Kidney (tissue), 14 donors: ENCODE results near the gene EIF3A. TPM values are rescaled to one million over a fixed set of nuclear protein-coding genes. Genes with fewer than 3 reads are reported as not detected.
A peak's percentile ranks its signal among the peaks of the same experiment; 100 is the strongest.

Experiments
- DNase-seq, 5 donors: peaks; one replicate each; pipeline ENCODE4 v3.0.0-alpha.2; 2013 to 2020
- FAIRE-seq: peaks from 2 replicates; lab custom pipeline; 2012; peaks lifted over from hg19 to GRCh38; lab: Jason Lieb, UNC
- H3K27ac ChIP-seq, 2 donors: one replicate each; pipeline ENCODE4 v1.7.0; 2013; ENCODE audit warnings: low read depth in 2 of 2, low read length in 2 of 2, inconsistent platforms in 1 of 2
- H3K27me3 ChIP-seq: one replicate; pipeline ENCODE4 v1.7.1; 2013; ENCODE audit warnings: low read length, inconsistent platforms; ENCODE audit not compliant: control insufficient read depth, insufficient read depth
- H3K36me3 ChIP-seq, 3 donors: one replicate each; pipeline versions ENCODE4 v1.7.0 to v1.7.1; 2013; ENCODE audit warnings: low read length in 3 of 3, control low read depth in 1 of 3, inconsistent platforms in 1 of 3; ENCODE audit not compliant: insufficient read depth in 3 of 3, control insufficient read depth in 2 of 3
- H3K4me1 ChIP-seq, 3 donors: one replicate each; pipeline versions ENCODE4 v1.7.0 to v1.7.1; 2013; ENCODE audit warnings: low read length in 3 of 3, inconsistent platforms in 1 of 3, low read depth in 1 of 3; ENCODE audit not compliant: control insufficient read depth in 2 of 3, insufficient read depth in 2 of 3
- H3K4me3 ChIP-seq, 3 donors: one replicate each; pipeline versions ENCODE4 v1.7.0 to v1.8.1; 2013; ENCODE audit warnings: low read length in 3 of 3, control low read depth in 1 of 3, inconsistent platforms in 1 of 3
- H3K9ac ChIP-seq, 3 donors: one replicate each; pipeline versions ENCODE4 v1.7.0 to v1.7.1; 2013; ENCODE audit warnings: low read length in 3 of 3, control low read depth in 1 of 3, inconsistent platforms in 1 of 3
- H3K9me3 ChIP-seq, 3 donors: one replicate each; pipeline versions ENCODE4 v1.7.0 to v1.7.1; 2013; ENCODE audit warnings: low read length in 3 of 3, control low read depth in 1 of 3, inconsistent platforms in 1 of 3; ENCODE audit not compliant: control insufficient read depth in 2 of 3, insufficient read depth in 1 of 3
- CTCF ChIP-seq: IDR thresholded peaks from 3 replicates; pipeline ENCODE4 v1.5.1; 2012; ENCODE audit warnings: mild to moderate bottlenecking, moderate library complexity, borderline replicate concordance; ENCODE audit not compliant: insufficient read depth; ENCODE audit errors: extremely low read depth
- intact Hi-C: fragments of 100-400 bp; cut with DNase I; formaldehyde crosslinking; loops from one replicate; pipeline ENCODE4 v1.11.1; 2022
- polyA plus RNA-seq: library from polyadenylated mRNA; stranded (reverse); fragments of 350-450 nt; fragmentation: Illumina TruSeq; extraction: RNeasy Lipid Tissue Mini Kit (QIAGEN cat#74804); gene quantifications from one replicate; pipeline ENCODE4 v1.2.3, GENCODE V29; 2014; ENCODE audit warnings: low read depth, low replicate concordance; ENCODE audit not compliant: insufficient read depth
- total RNA-seq: library from RNA; stranded (reverse); fragmentation: NEBNext Ultra II Directional; extraction: Animal tissue kit (Norgen Biotek cat#: 25700); gene quantifications from one replicate; pipeline ENCODE4 v1.2.1, GENCODE V29; 2021
- donor health status: control.
- donor health status: control.
- donor health status: control.
- donor health status: control.
- donor health status: control.
- donor health status: DM: yes; HTN: yes; CAD: no.
- donor health status: Normal renal cell carcinoma (clear cell type).

EIF3A gene
- total and polyA plus RNA-seq, 2 donors from 2014 or later, result 24.9 to 95.6 TPM

DNA sequence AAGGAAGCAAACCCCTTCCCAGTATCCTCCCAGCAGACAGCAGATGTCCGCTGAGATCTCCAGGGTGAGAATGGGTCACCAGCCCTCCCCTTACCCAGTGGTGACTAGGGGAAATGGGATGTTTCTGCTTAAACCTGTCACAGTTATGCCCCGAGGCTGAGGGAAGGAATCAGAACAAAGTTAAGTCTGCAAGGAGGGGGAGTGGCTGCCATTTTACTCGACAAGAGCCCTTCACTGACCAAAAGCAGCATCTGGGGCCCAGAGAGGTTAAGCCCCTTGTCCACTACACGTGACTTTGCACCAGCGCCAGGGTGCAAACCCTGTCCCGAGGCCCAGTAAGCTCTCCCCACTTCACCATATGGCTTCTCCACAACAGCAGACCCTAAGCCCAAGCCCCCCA, 55.7 kb downstream of the EIF3A start:
- FAIRE-seq (no peak), DNase-seq (no peak)
- TF ChIP-seq CTCF, result no peak
- Histone ChIP-seq H3K27me3 (no peaks in the 10 kb centered on the region), H3K4me1 (peaks cover 0 to 4% (median 0%) of the 10 kb centered on the region in 3 donors), H3K4me3 (no peak overlapping the region), H3K9ac (no peak overlapping the region), H3K9me3 (no peaks in the 10 kb centered on the region), H3K36me3 (no peaks in the 10 kb centered on the region), H3K27ac (no peak overlapping the region)
- intact Hi-C loops, result no loop called here

GRCh38 chr10:119023553-119023868, 57.1 kb downstream of the EIF3A start:
- Histone ChIP-seq H3K27ac (no peak overlapping the region), H3K4me1 (no peaks in the 10 kb centered on the region), H3K36me3 (no peaks in the 10 kb centered on the region), H3K4me3 (no peak overlapping the region), H3K27me3 (no peaks in the 10 kb centered on the region), H3K9ac (no peak overlapping the region), H3K9me3 (peaks cover 0 to 3% (median 0%) of the 10 kb centered on the region in 3 donors)
- intact Hi-C loops, result no loop called here
- DNase-seq, result no peak
- no peak for FAIRE-seq
- TF ChIP-seq CTCF, result no peak

DNA sequence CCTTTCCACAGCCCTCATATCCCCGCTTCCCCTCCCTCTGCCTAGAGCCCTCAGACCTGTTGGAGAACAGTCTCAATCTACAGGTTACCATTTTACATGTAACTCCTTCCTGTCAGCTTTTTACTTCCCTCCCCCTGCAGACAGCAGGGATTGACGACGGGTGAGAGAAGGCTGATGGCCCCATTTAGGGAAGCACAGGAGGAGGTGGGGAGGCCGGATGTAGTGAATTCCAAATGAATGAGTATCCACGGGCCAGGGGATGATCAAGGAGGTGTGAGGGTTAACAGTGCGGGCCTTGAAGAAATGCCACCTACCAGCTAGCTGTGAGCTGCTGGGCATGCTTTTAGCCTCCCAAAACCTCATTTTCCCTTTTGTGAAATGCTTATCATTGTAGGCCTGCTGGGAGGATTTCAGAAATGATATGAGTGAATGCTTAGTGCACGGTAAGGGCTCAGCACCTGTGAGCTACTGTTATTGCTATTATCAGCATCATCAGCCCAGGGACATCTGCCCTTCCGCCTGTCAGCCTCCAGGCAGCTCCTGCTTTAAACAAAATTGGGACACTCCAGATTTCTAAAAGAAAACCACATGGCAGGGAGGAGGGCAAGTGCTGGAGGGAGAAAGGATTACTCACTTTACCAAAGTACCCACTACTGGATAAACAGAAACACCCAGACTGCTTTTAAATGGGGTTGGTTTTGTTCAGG, 57.6 kb downstream of the EIF3A start:
- H3K36me3 ChIP-seq, result no peaks in the 10 kb centered on the region
- FAIRE-seq, result no peak
- intact Hi-C loops, result no loop called here
- H3K4me1 ChIP-seq, result no peaks in the 10 kb centered on the region
- TF ChIP-seq CTCF, result no peak
- DNase-seq, result no peak
- no peak overlapping the region for H3K4me3 ChIP-seq
- H3K27ac ChIP-seq, result no peak overlapping the region
- peaks cover 0 to 3% (median 0%) of the 10 kb centered on the region in 3 donors for H3K9me3 ChIP-seq
- no peak overlapping the region for H3K9ac ChIP-seq
- H3K27me3 ChIP-seq, result no peaks in the 10 kb centered on the region

GRCh38 chr10:119020627-119020946, 60.0 kb downstream of the EIF3A start:
- Histone ChIP-seq H3K9ac (no peak overlapping the region), H3K9me3 (peaks cover 0 to 3% (median 0%) of the 10 kb centered on the region in 3 donors), H3K4me1 (no peaks in the 10 kb centered on the region), H3K27ac (no peak overlapping the region), H3K36me3 (no peaks in the 10 kb centered on the region), H3K4me3 (no peak overlapping the region), H3K27me3 (no peaks in the 10 kb centered on the region)
- intact Hi-C loops, result no loop called here
- FAIRE-seq (no peak), DNase-seq (peak in 2 of 5 donors; percentile 27 to 31)
- no peak for TF ChIP-seq CTCF
